ENCODE data around the gene HAPSTR1.
"Not testable (repeated sequence)": the region's sequence is repeated elsewhere in the genome, so short reads cannot be mapped to it uniquely, and the experiment has no call there.

HAPSTR1 gene
- 332 to 473 reads per million in 2 donors for total RNA-seq

GRCh38 chr16:9090960-9091866 lies at the start of gene HAPSTR1:
TSS of gene HAPSTR1 (plus strand) at chr16:9091644. CDS start at chr16:9092045, 401 bp downstream.
- DNase-seq = peak; percentile 98 to 100 (median 99)

- DNase-seq = no peak
These were observed 48.9 kb upstream of the HAPSTR1 start for GRCh38 chr16:9042533-9042932.

- no peak for DNase-seq
These were observed 48.3 kb upstream of the HAPSTR1 start for GRCh38 chr16:9042964-9043680.

GRCh38 chr16:9045562-9045961 lies 45.9 kb upstream of the HAPSTR1 start:
- DNase-seq = not testable (repeated sequence)

- DNase-seq = no peak
These were observed 44.8 kb upstream of the HAPSTR1 start for GRCh38 chr16:9046667-9047055.

GRCh38 chr16:9047689-9048301 lies 43.6 kb upstream of the HAPSTR1 start:
- peak in 2 of 5 experiments; percentile 26 to 48 for DNase-seq

- no peak for DNase-seq
These were observed 43.1 kb upstream of the HAPSTR1 start for GRCh38 chr16:9048302-9048700.

GRCh38 chr16:9049241-9049640 lies 42.2 kb upstream of the HAPSTR1 start:
- DNase-seq = no peak

GRCh38 chr16:9050102-9050830 lies 41.2 kb upstream of the HAPSTR1 start:
- DNase-seq = peak in 2 of 5 experiments; percentile 3 to 31

GRCh38 chr16:9053006-9053601 lies 38.3 kb upstream of the HAPSTR1 start:
- no peak for DNase-seq

GRCh38 chr16:9054460-9054859 lies 37.0 kb upstream of the HAPSTR1 start:
- no peak for DNase-seq

GRCh38 chr16:9055115-9055514 lies 36.3 kb upstream of the HAPSTR1 start:
- DNase-seq = no peak

GRCh38 chr16:9055661-9056060 lies 35.8 kb upstream of the HAPSTR1 start:
- DNase-seq = no peak

GRCh38 chr16:9056061-9056460 lies 35.4 kb upstream of the HAPSTR1 start:
- DNase-seq = no peak

GRCh38 chr16:9058211-9058610 lies 33.2 kb upstream of the HAPSTR1 start:
- no peak for DNase-seq

- no peak for DNase-seq
These were observed 31.2 kb upstream of the HAPSTR1 start for GRCh38 chr16:9060225-9060624.

GRCh38 chr16:9061358-9061813 lies 30.1 kb upstream of the HAPSTR1 start:
- no peak for DNase-seq

- no peak for DNase-seq
These were observed 29.1 kb upstream of the HAPSTR1 start for GRCh38 chr16:9062301-9062700.

- DNase-seq = no peak
These were observed 26.4 kb upstream of the HAPSTR1 start for GRCh38 chr16:9065077-9065476.

GRCh38 chr16:9068886-9069285 lies 22.6 kb upstream of the HAPSTR1 start:
- DNase-seq = no peak

GRCh38 chr16:9070254-9070653 lies 21.2 kb upstream of the HAPSTR1 start:
- DNase-seq = no peak

- DNase-seq = no peak
These were observed 20.1 kb upstream of the HAPSTR1 start for GRCh38 chr16:9071377-9071776.

Measured in T-helper 2 cell (primary cell).